Upper lobe of right lung (tissue), 1 donor: ENCODE measurements around the gene GPR39. TPM values are rescaled to one million over a fixed set of nuclear protein-coding genes. Genes with fewer than 3 reads are reported as not detected.

Source experiments
- ATAC-seq: fragments of 200-7000 bp; cut with Tn5 transposase; one replicate; pipeline ENCODE4 v1.9.1; 2020; ENCODE audit warnings: mild to moderate bottlenecking, moderate library complexity
- DNase-seq: peaks from one replicate; pipeline ENCODE4 v3.0.0-alpha.2; 2020
- H3K27ac ChIP-seq: fragments of 200-600 bp; one replicate; pipeline ENCODE4 v1.8.0; 2022
- H3K27me3 ChIP-seq: fragments of 200-600 bp; one replicate; pipeline ENCODE4 v1.8.0; 2022; ENCODE audit warnings: mild to moderate bottlenecking
- H3K36me3 ChIP-seq: fragments of 200-600 bp; one replicate; pipeline ENCODE4 v1.8.0; 2022
- H3K4me1 ChIP-seq: fragments of 200-600 bp; one replicate; pipeline ENCODE4 v1.8.0; 2022
- H3K4me3 ChIP-seq: fragments of 200-600 bp; one replicate; pipeline ENCODE4 v1.8.0; 2022; ENCODE audit warnings: mild to moderate bottlenecking
- H3K9me3 ChIP-seq: fragments of 200-600 bp; one replicate; pipeline ENCODE4 v1.8.0; 2022
- intact Hi-C: fragments of 100-400 bp; cut with DNase I; formaldehyde crosslinking; loops from one replicate; pipeline ENCODE4 v1.11.0; 2022
- total RNA-seq: library from RNA; stranded (reverse); fragmentation: NEBNext Ultra II Directional; extraction: Animal tissue kit (Norgen Biotek cat#: 25700); gene quantifications from one replicate; pipeline ENCODE4 v1.2.1, GENCODE V29; 2021
- TF ChIP-seq, protein P1 (sequence below): fragments of 200-600 bp; IDR thresholded peaks from one replicate; pipeline ENCODE4 v1.8.0; 2022; ENCODE audit warnings: antibody characterized with exemption
- donor health status: DM: no; HTN: yes; CAD: no; lungs with severe emphysema.

GPR39 gene
- total RNA-seq, 1 donor from 2014 or later: 13.4 TPM

DNA sequence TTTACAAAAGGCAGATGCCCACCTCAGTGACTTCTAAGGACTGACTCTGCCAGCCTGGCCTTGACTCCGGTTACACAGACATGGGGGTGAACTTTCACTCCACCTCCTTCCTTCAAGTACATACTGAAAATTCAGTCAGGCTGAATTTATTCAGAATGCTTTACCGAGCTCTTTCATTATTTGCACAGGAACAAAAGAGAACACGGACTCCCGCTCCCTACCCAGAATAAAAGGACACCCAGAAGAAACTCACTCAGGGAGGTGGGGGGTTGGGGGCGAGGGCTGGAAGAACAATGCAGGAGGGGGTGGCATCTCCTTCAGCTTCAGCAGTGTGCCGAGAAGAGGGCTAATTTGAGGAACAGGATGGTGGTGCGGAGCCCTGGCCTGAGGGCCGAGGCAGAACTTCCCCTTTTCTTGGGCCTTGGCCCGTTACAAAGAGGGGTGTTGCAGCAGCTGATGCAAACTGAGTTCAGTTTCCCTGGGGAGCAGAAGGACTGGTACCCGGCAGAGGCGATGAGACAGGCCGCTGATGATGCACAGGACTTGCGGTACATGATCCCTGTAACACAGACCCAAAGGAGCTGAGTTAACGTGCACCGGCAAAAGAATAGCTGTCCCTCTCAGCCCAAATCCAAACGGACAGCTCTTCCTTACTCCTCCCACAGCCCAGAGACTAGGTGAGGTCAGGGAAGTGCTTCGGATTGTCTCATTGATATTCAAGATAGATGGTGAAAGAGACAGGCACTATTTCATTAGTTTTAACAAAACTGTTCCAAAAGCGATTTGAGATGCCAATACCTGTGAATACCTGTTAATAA, 229.3 kb downstream of the GPR39 start:
- H3K27ac ChIP-seq: no peak overlapping the region
- intact Hi-C loops: no loop called here
- TF ChIP-seq, protein P1, sequence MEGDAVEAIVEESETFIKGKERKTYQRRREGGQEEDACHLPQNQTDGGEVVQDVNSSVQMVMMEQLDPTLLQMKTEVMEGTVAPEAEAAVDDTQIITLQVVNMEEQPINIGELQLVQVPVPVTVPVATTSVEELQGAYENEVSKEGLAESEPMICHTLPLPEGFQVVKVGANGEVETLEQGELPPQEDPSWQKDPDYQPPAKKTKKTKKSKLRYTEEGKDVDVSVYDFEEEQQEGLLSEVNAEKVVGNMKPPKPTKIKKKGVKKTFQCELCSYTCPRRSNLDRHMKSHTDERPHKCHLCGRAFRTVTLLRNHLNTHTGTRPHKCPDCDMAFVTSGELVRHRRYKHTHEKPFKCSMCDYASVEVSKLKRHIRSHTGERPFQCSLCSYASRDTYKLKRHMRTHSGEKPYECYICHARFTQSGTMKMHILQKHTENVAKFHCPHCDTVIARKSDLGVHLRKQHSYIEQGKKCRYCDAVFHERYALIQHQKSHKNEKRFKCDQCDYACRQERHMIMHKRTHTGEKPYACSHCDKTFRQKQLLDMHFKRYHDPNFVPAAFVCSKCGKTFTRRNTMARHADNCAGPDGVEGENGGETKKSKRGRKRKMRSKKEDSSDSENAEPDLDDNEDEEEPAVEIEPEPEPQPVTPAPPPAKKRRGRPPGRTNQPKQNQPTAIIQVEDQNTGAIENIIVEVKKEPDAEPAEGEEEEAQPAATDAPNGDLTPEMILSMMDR: no peak
- no peaks in the 10 kb centered on the region for H3K27me3 ChIP-seq
- no peak for DNase-seq
- H3K36me3 ChIP-seq: no peaks in the 10 kb centered on the region
- H3K4me1 ChIP-seq: no peaks in the 10 kb centered on the region
- H3K9me3 ChIP-seq: no peaks in the 10 kb centered on the region
- ATAC-seq: peak; percentile 66
- no peak overlapping the region for H3K4me3 ChIP-seq

DNA sequence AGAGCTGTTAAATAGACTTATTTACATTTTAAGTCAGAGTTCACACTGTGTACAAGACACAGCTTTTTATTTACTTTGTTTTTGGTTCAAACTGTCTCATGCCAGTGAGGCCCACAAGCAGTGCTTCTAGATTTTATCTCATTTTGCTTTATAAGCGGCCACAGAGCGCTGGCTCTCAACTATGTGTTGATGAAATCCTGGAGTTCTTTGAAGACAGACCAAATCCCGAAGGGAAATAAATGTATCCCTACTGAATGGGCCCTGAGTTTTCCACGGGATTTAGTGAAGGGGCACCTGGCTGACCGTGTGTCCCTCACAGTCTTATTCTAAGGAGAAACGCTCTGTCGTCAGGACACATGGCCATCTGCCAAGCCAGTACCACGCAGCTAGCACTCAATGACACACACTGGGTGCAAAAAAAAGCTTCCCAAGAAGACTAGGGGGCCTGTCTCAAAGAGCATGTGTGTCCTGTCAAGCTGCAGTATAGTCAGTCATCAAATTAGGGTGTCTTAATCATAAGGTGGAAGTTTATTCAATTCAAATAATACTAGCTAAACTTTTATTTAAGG, 230.0 kb downstream of the GPR39 start:
- intact Hi-C loops: no loop called here
- ATAC-seq: no peak
- Histone ChIP-seq H3K27ac (no peak overlapping the region), H3K4me1 (no peaks in the 10 kb centered on the region), H3K36me3 (no peaks in the 10 kb centered on the region), H3K27me3 (no peaks in the 10 kb centered on the region), H3K9me3 (no peaks in the 10 kb centered on the region), H3K4me3 (no peak overlapping the region)
- no peak for DNase-seq
- TF ChIP-seq, protein P1: no peak

DNA sequence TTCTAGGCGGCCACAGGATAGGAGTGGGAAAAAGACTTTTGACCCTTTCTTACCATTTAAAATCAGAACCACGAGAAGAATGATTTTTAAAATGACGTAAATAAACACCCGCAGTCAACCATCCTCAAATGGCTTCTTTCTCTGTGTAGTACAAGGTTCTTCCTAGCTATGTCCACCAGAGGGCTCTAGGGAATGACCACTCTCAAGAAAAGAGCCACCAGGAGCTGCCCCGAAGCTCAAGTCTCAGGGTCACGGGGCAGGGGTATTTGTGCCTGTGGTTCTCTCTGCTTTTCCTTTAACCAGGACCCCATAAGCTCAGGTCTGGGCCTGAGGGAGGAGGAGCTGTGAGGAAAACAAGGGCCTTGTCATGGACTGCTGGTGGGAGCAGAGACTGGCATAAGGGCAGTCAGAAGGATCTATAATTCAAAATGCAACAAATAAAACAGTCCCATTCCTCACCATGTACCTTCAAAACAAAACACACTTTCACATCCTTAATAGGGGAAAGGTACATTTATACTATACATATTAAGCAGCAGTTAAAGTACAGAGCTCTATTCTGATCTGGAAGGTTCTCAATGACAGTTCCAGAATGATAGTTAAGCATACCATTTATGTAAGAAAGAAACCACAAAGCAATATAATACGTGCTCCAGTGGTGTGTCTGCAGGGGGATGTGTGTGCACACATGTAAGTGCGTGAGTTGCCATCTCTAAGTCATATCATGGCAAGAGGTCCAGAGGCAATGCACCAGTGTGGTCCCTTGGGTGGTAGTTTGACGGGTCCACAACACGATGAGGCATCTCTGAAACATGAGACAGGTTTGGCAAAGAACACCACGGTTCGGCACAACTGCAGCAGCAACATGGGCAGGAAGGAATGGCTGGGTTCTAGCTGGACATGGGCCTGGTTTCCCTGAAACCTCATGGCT, 234.8 kb downstream of the GPR39 start:
- H3K27me3 ChIP-seq: no peaks in the 10 kb centered on the region
- TF ChIP-seq, protein P1: peak; percentile 49
- intact Hi-C loops: no loop called here
- H3K9me3 ChIP-seq: no peaks in the 10 kb centered on the region
- H3K4me1 ChIP-seq: no peaks in the 10 kb centered on the region
- no peaks in the 10 kb centered on the region for H3K36me3 ChIP-seq
- no peak overlapping the region for H3K27ac ChIP-seq
- peak; percentile 64 for ATAC-seq
- no peak for DNase-seq
- no peak overlapping the region for H3K4me3 ChIP-seq

DNA sequence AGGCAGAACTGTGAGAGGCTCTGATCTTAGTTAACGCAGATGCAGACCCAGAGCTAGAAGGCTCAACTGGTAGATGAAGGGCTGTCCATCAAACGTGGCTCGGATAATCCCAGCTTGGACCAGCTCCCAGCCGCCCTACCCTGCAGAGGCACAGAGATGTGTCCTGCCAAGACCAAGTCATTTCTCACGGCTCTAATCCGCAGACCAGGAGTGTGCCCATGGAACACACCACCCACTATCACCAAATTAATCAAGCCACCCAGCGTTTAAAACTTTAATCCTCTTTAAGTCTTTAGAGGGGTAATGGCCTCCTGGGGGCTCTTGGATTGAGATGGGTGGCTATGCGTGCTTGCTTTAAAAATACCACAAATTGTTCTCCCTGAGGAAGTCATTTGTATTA, 235.9 kb downstream of the GPR39 start:
- Histone ChIP-seq H3K36me3 (no peaks in the 10 kb centered on the region), H3K4me1 (no peaks in the 10 kb centered on the region), H3K4me3 (no peak overlapping the region), H3K27me3 (no peaks in the 10 kb centered on the region), H3K27ac (no peak overlapping the region), H3K9me3 (no peaks in the 10 kb centered on the region)
- intact Hi-C loops: no loop called here
- TF ChIP-seq, protein P1: no peak
- ATAC-seq (no peak), DNase-seq (no peak)

DNA sequence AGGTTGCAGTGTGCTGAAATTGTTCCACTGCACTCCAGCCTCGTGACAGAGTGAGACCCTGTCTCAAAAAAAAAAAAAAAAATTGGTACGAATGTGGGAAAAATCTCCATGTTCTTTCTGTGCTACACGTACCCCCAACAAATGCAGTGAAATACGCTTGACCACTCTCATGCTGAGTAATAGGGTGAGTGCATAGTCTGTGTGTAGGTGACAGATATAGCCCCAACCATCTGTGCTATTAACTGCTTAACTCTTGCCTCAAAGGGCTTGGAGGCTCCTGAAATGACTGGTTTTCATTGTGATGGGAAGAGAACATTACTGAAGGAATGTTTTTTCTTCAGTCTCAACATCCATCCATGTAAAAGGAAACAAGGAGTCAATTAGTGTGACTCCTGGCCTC, 237.7 kb downstream of the GPR39 start:
- intact Hi-C loops: no loop called here
- TF ChIP-seq, protein P1: no peak
- no peaks in the 10 kb centered on the region for H3K4me1 ChIP-seq

More for the DNA sequence above, 237.7 kb downstream of the GPR39 start:
- Histone ChIP-seq H3K27ac (no peak overlapping the region), H3K36me3 (no peaks in the 10 kb centered on the region), H3K27me3 (no peaks in the 10 kb centered on the region), H3K9me3 (no peaks in the 10 kb centered on the region), H3K4me3 (no peak overlapping the region)
- ATAC-seq (no peak), DNase-seq (no peak)
